GM23338 (cell line): Measurements from ENCODE around the gene ERMARD. TPM values are rescaled to one million over a fixed set of nuclear protein-coding genes. Genes with fewer than 3 reads are reported as not detected.
A peak's percentile ranks its signal among the peaks of the same experiment; 100 is the strongest.

Experiments
- JUNB ChIP-seq: IDR thresholded peaks from one replicate; pipeline ENCODE4 v1.6.1; 2016; ENCODE audit warnings: antibody characterized with exemption; ENCODE audit not compliant: unreplicated experiment
- NANOG ChIP-seq: IDR thresholded peaks from 2 replicates; pipeline ENCODE4 v1.6.1; 2016; ENCODE audit warnings: antibody characterized with exemption, borderline replicate concordance
- POLR2AphosphoS5 ChIP-seq: IDR thresholded peaks from 2 replicates; pipeline ENCODE4 v1.6.1; 2016; ENCODE audit warnings: antibody characterized with exemption, low read depth
- REST ChIP-seq: IDR thresholded peaks from one replicate; pipeline ENCODE4 v1.6.1; 2018; ENCODE audit warnings: antibody characterized with exemption; ENCODE audit not compliant: unreplicated experiment
- ZNF331 ChIP-seq: fragments of 250-450 bp; sonication (Bioruptor Pico); IDR thresholded peaks from 2 replicates; pipeline ENCODE4 v1.5.0; 2020; ENCODE audit warnings: low read depth, mild to moderate bottlenecking, moderate library complexity
- ZNF462 ChIP-seq: fragments of 250-450 bp; sonication (Bioruptor Pico); IDR thresholded peaks from 2 replicates; pipeline ENCODE4 v1.5.0; 2020; ENCODE audit warnings: mild to moderate bottlenecking, moderate library complexity
- polyA plus RNA-seq: library from polyadenylated mRNA; unstranded; fragments of >200 nt; fragmentation: Nextera tagmentation; extraction: Ambion mirVana; gene quantifications from 2 replicates; pipeline ENCODE4 v1.2.1, GENCODE V29; 2016
- total RNA-seq: library from RNA; depleted of rRNA; stranded (reverse); fragments of >200 nt; shearing (Covaris generic); gene quantifications from 2 replicates; pipeline ENCODE4 v1.2.3, GENCODE V29; 2014

The ERMARD gene
- total and polyA plus RNA-seq, 2 experiments from 2014 or later, result 7.6 to 8.6 TPM

- TF ChIP-seq REST, result no peak
- TF ChIP-seq ZNF462, result no peak
- no peak for TF ChIP-seq NANOG
- TF ChIP-seq ZNF331, result no peak
- peak; percentile 94 for TF ChIP-seq POLR2AphosphoS5
- TF ChIP-seq JUNB, result no peak
These were observed 49.2 kb upstream of the ERMARD start, which contains the start of the genes C6orf120 and WDR27 (continued) for GRCh38 chr6:169701954-169702839.
